H1 (cell line): ENCODE results near the gene MRPS27. TPM values are rescaled to one million over a fixed set of nuclear protein-coding genes. Genes with fewer than 3 reads are reported as not detected.

Source experiments
- CTCF ChIA-PET: fragments of 300-600 bp; sonication (Branson Sonifier 250); formaldehyde crosslinking; loops from one replicate; lab custom pipeline; 2021; ENCODE audit not compliant: partially characterized antibody; lab: Charles Lee
- POLR2A ChIA-PET: fragments of 300-600 bp; sonication (Branson Sonifier 250); formaldehyde crosslinking; loops from one replicate; lab custom pipeline; 2021; ENCODE audit warnings: inconsistent platforms; ENCODE audit not compliant: partially characterized antibody; lab: Charles Lee
- DNase-seq, 2 experiments: peaks; one replicate each; pipeline versions ENCODE4 v3.0.0 to v3.0.0-alpha.2; 2010 to 2022; ENCODE audit warnings: low spot score in 2 of 2, low read depth in 1 of 2, mixed read lengths in 1 of 2
- FAIRE-seq: peaks from 2 replicates; lab custom pipeline; 2011; peaks lifted over from hg19 to GRCh38; lab: Jason Lieb, UNC
- H2AFZ ChIP-seq: 2 replicates; pipeline ENCODE4 v1.8.1; 2012; ENCODE audit warnings: low read length, inconsistent platforms
- H2AK5ac ChIP-seq: 2 replicates; pipeline ENCODE4 v1.6.1; 2013; ENCODE audit warnings: low read depth, low read length
- H2BK120ac ChIP-seq: replicated peaks from 2 replicates; pipeline ENCODE3; 2013; ENCODE audit warnings: low read depth, low read length, inconsistent platforms
- H2BK12ac ChIP-seq: 2 replicates; pipeline ENCODE4 v1.6.1; 2013; ENCODE audit warnings: low read depth, low read length
- H2BK15ac ChIP-seq: 2 replicates; pipeline ENCODE4 v1.6.1; 2013; ENCODE audit warnings: low read length
- H2BK20ac ChIP-seq: 2 replicates; pipeline ENCODE4 v1.6.1; 2013; ENCODE audit warnings: low read length
- H2BK5ac ChIP-seq: 2 replicates; pipeline ENCODE4 v1.6.1; 2013; ENCODE audit warnings: low read depth, low read length
- H3K14ac ChIP-seq: 2 replicates; pipeline ENCODE4 v1.6.1; 2013; ENCODE audit warnings: inconsistent platforms; ENCODE audit not compliant: insufficient read length
- H3K18ac ChIP-seq: 2 replicates; pipeline ENCODE4 v1.6.1; 2013; ENCODE audit warnings: low read length; ENCODE audit errors: extremely low read depth
- H3K23ac ChIP-seq: 2 replicates; pipeline ENCODE4 v1.6.1; 2013; ENCODE audit warnings: inconsistent platforms; ENCODE audit not compliant: insufficient read length
- H3K23me2 ChIP-seq: 2 replicates; pipeline ENCODE4 v1.6.1; 2013; ENCODE audit warnings: low read depth, low read length
- H3K27ac ChIP-seq: 2 replicates; pipeline ENCODE4 v1.6.1; 2011; ENCODE audit warnings: low read depth, low read length, inconsistent platforms
- H3K27me3 ChIP-seq, 4 experiments: replicated peaks in 1 of 4; 1 replicate in 1 of 4; 2 replicates in 3 of 4; pipeline versions ENCODE4 v1.6.1 to v1.8.1; 2011 to 2013; ENCODE audit warnings: low read length in 3 of 4, mild to moderate bottlenecking in 3 of 4, inconsistent platforms in 2 of 4, mixed read lengths in 2 of 4, moderate library complexity in 1 of 4; ENCODE audit not compliant: control insufficient read depth in 3 of 4, insufficient read depth in 3 of 4; ENCODE audit errors: extremely low read depth in 1 of 4
- H3K36me3 ChIP-seq, 4 experiments: 2 replicates each; pipeline versions ENCODE4 v1.6.1 to v1.8.1; 2011 to 2013; ENCODE audit warnings: mild to moderate bottlenecking in 4 of 4, low read length in 3 of 4, moderate library complexity in 2 of 4, control low read depth in 1 of 4, inconsistent platforms in 1 of 4; ENCODE audit not compliant: insufficient read depth in 4 of 4, control insufficient read depth in 2 of 4
- H3K4ac ChIP-seq: replicated peaks from 2 replicates; pipeline ENCODE3; 2013; ENCODE audit warnings: low read length, low read depth, mixed read lengths, inconsistent platforms; ENCODE audit not compliant: insufficient read length
- H3K4me1 ChIP-seq, 4 experiments: replicated peaks in 1 of 4; 1 replicate in 1 of 4; 2 replicates in 3 of 4; pipeline versions ENCODE4 v1.6.1 to v1.8.1; 2011 to 2013; ENCODE audit warnings: low read length in 3 of 4, inconsistent platforms in 2 of 4, mixed read lengths in 1 of 4; ENCODE audit not compliant: insufficient read depth in 4 of 4, control insufficient read depth in 3 of 4
- H3K4me2 ChIP-seq, 2 experiments: 2 replicates each; pipeline versions ENCODE4 v1.6.1 to v1.8.1; 2011 to 2013; ENCODE audit warnings: low read depth in 2 of 2, low read length in 2 of 2, control low read depth in 1 of 2, inconsistent platforms in 1 of 2, mild to moderate bottlenecking in 1 of 2; ENCODE audit not compliant: insufficient read depth in 1 of 2
- H3K4me3 ChIP-seq, 4 experiments: fragments of 200-600, 300-600 bp in 1 of 4; sonication (generic), shearing (Covaris generic), sonication (Bioruptor Twin) in 1 of 4; 2 replicates each; pipeline versions ENCODE4 v1.5.1 to v1.8.1; 2011 to 2016; ENCODE audit warnings: low read length in 4 of 4, low read depth in 3 of 4, control low read depth in 2 of 4, inconsistent platforms in 2 of 4, mild to moderate bottlenecking in 2 of 4, mixed read lengths in 1 of 4, moderate library complexity in 1 of 4; ENCODE audit not compliant: insufficient read depth in 2 of 4; ENCODE audit errors: extremely low read depth in 1 of 4
- H3K56ac ChIP-seq: replicated peaks from 2 replicates; pipeline ENCODE3; 2013; ENCODE audit warnings: low read depth, mild to moderate bottlenecking, mixed read lengths, low read length, inconsistent platforms; ENCODE audit not compliant: insufficient read length
- H3K79me1 ChIP-seq: 2 replicates; pipeline ENCODE4 v1.6.1; 2013; ENCODE audit warnings: low read depth, low read length, control low read depth
- H3K79me2 ChIP-seq, 2 experiments: 2 replicates each; pipeline versions ENCODE4 v1.6.1 to v1.8.1; 2012 to 2013; ENCODE audit warnings: low read length in 2 of 2, mild to moderate bottlenecking in 2 of 2, inconsistent platforms in 1 of 2; ENCODE audit not compliant: insufficient read depth in 2 of 2, control insufficient read depth in 1 of 2
- H3K9ac ChIP-seq, 4 experiments: replicated peaks in 1 of 4; 1 replicate in 1 of 4; 2 replicates in 3 of 4; pipeline versions ENCODE4 v1.6.1 to v1.8.1; 2011 to 2013; ENCODE audit warnings: low read depth in 3 of 4, low read length in 3 of 4, control low read depth in 2 of 4, mild to moderate bottlenecking in 2 of 4, moderate library complexity in 2 of 4, inconsistent platforms in 1 of 4; ENCODE audit errors: extremely low read depth in 1 of 4
- H3K9me3 ChIP-seq, 2 experiments: 2 replicates each; pipeline versions ENCODE4 v1.6.1 to v1.8.1; 2012 to 2013; ENCODE audit warnings: mild to moderate bottlenecking in 2 of 2, moderate library complexity in 2 of 2, control low read depth in 1 of 2, inconsistent platforms in 1 of 2, low read depth in 1 of 2, low read length in 1 of 2, mixed read lengths in 1 of 2; ENCODE audit not compliant: insufficient read depth in 2 of 2
- H4K20me1 ChIP-seq, 2 experiments: replicated peaks in 1 of 2; 2 replicates each; pipeline versions ENCODE3 to v1.8.1; 2011 to 2013; ENCODE audit warnings: inconsistent platforms in 2 of 2, low read length in 2 of 2, mild to moderate bottlenecking in 1 of 2; ENCODE audit not compliant: insufficient read depth in 2 of 2, control insufficient read depth in 1 of 2
- H4K5ac ChIP-seq: 2 replicates; pipeline ENCODE4 v1.6.1; 2013; ENCODE audit warnings: low read length, low read depth, mixed read lengths, inconsistent platforms; ENCODE audit not compliant: insufficient read length
- H4K8ac ChIP-seq: 2 replicates; pipeline ENCODE4 v1.8.0; 2013; ENCODE audit warnings: mild to moderate bottlenecking, moderate library complexity, low read length, inconsistent platforms; ENCODE audit not compliant: insufficient read depth; ENCODE audit errors: extremely low read depth
- H4K91ac ChIP-seq: replicated peaks from 2 replicates; pipeline ENCODE3; 2013; ENCODE audit warnings: low read length, mixed read lengths, inconsistent platforms; ENCODE audit not compliant: insufficient read length
- RFX5 ChIP-seq: IDR thresholded peaks from 2 replicates; pipeline ENCODE4 v1.6.1; 2011; ENCODE audit warnings: low read depth, low read length, improper control_type of control experiment, borderline replicate concordance
- TAF7 ChIP-seq: optimal IDR thresholded peaks from 2 replicates; pipeline ENCODE3; 2011; ENCODE audit warnings: low read depth, mild to moderate bottlenecking, inconsistent platforms, low read length, moderate library complexity, borderline replicate concordance
- WGBS, 2 experiments: shearing (Covaris generic) in 1 of 2; methylation state at CpG; one replicate each; pipeline versions ENCODE4 v1.1.6 to v1.1.7; 2013 to 2015; ENCODE audit warnings: low lambda C conversion rate in 2 of 2, mixed read lengths in 2 of 2, inconsistent platforms in 1 of 2, low coverage in 1 of 2, missing lambda C conversion rate in 1 of 2; ENCODE audit not compliant: insufficient replicate concordance in 2 of 2, insufficient coverage in 1 of 2, insufficient read length in 1 of 2; ENCODE audit errors: extremely low coverage in 1 of 2, missing lambda C conversion rate in 1 of 2; 5-methylcytosine and 5-hydroxymethylcytosine counted together
- polyA plus RNA-seq, 7 experiments: library from polyadenylated mRNA; depleted of rRNA in 3 of 7; stranded (reverse) in 5 of 7; unstranded in 2 of 7; fragments of >200 nt in 5 of 7; fragments of 200-250 nt in 2 of 7; gene quantifications; 1 replicate in 5 of 7; 2 replicates in 1 of 7; 4 replicates in 1 of 7; pipeline versions ENCODE4 v1.2.1 to v1.2.3, GENCODE V29; 2011 to 2013; ENCODE audit warnings: missing spikeins in 2 of 7, mixed read lengths in 2 of 7
- total RNA-seq: library from RNA; stranded (reverse); fragmentation: NEBNext Ultra II Directional; extraction: Animal tissue kit (Norgen Biotek cat#: 25700); gene quantifications from 2 replicates; pipeline ENCODE4 v1.2.1, GENCODE V29; 2021

The MRPS27 gene
- total and polyA plus RNA-seq, 2 of the 8 experiments (the other 6 are each of a cell fraction or from before 2014, with no cell fraction given), result 93.2 to 102 TPM

GRCh38 chr5:72237415-72237814, 82.6 kb downstream of the MRPS27 start:
- no peak overlapping the region for H2BK5ac ChIP-seq
- H3K9me3 ChIP-seq, result no peaks in the 10 kb centered on the region
- H4K8ac ChIP-seq, result no peak overlapping the region
- ChIA-PET POLR2A (no interaction called here), CTCF (interaction anchor here (0.7 to 4.1 kb wide), 2 partner anchors 8 to 51 kb away, joined by 3 to 19 read pairs; no protein-coding TSS in a partner anchor)
- H3K18ac ChIP-seq, result no peak overlapping the region
- H3K9ac ChIP-seq, result no peak overlapping the region; a peak in 1 of 7 replicates
- no peaks in the 10 kb centered on the region for H3K27me3 ChIP-seq
- no peaks in the 10 kb centered on the region for H3K23me2 ChIP-seq
- H3K36me3 ChIP-seq, result peaks cover 0 to 4% (median 1%) of the 10 kb centered on the region in 4 experiments; a peak in 1 of 8 replicates
- no peak overlapping the region for H3K27ac ChIP-seq
- TF ChIP-seq TAF7 (peak; percentile 26), RFX5 (no peak)
- peaks cover 3 to 24% (median 17%) of the 10 kb centered on the region in 4 experiments; a peak in 5 of 7 replicates for H3K4me1 ChIP-seq
- H3K4me2 ChIP-seq, result 0 out of 4 replicates have a peak overlapping the region, but pooled peaks of 1 of the 2 experiments have one; percentile 0
- no peak overlapping the region for H2BK15ac ChIP-seq
- 88% methylated on average over 2 of the region's 2 CpGs; no CpG with 5 or more reads in 1 of the 2 experiments for WGBS, 2 experiments
- H3K79me1 ChIP-seq, result no peaks in the 10 kb centered on the region
- no peak overlapping the region for H4K5ac ChIP-seq
- no peak overlapping the region for H3K4ac ChIP-seq
- H2BK20ac ChIP-seq, result no peak overlapping the region
- H2AFZ ChIP-seq, result no peak overlapping the region
- 0 out of 4 replicates have a peak, but pooled peaks cover 0 to 5% of the 10 kb centered on the region in 2 experiments for H3K79me2 ChIP-seq
- H3K23ac ChIP-seq, result no peak overlapping the region
- H2BK120ac ChIP-seq, result no peak overlapping the region
- H3K14ac ChIP-seq, result no peak overlapping the region
- H2AK5ac ChIP-seq, result no peak overlapping the region
- no peak overlapping the region for H4K91ac ChIP-seq
- H4K20me1 ChIP-seq, result no peaks in the 10 kb centered on the region
- FAIRE-seq (no peak), DNase-seq (no peak)
- H3K56ac ChIP-seq, result no peak overlapping the region
- H3K4me3 ChIP-seq, result no peak overlapping the region
- H2BK12ac ChIP-seq, result no peak overlapping the region
